AG09319 (cell line): ENCODE results near the gene MGAT3.
A peak's percentile ranks its signal among the peaks of the same experiment; 100 is the strongest.

ENCODE experiments used
- DNase-seq: peaks from one replicate; pipeline ENCODE4 v3.0.0-alpha.2; 2010; ENCODE audit warnings: low read depth; ENCODE audit errors: extremely low read depth
- TF ChIP-seq, protein P1 (sequence below): IDR thresholded peaks from 2 replicates; pipeline ENCODE4 v1.5.1; 2011; ENCODE audit warnings: low read depth, mild to moderate bottlenecking, inconsistent platforms, low read length, moderate library complexity

MGAT3 gene

GRCh38 chr22:39494471-39495120 lies 37.8 kb downstream of the MGAT3 start:
- DNase-seq = no peak
- TF ChIP-seq, protein P1, sequence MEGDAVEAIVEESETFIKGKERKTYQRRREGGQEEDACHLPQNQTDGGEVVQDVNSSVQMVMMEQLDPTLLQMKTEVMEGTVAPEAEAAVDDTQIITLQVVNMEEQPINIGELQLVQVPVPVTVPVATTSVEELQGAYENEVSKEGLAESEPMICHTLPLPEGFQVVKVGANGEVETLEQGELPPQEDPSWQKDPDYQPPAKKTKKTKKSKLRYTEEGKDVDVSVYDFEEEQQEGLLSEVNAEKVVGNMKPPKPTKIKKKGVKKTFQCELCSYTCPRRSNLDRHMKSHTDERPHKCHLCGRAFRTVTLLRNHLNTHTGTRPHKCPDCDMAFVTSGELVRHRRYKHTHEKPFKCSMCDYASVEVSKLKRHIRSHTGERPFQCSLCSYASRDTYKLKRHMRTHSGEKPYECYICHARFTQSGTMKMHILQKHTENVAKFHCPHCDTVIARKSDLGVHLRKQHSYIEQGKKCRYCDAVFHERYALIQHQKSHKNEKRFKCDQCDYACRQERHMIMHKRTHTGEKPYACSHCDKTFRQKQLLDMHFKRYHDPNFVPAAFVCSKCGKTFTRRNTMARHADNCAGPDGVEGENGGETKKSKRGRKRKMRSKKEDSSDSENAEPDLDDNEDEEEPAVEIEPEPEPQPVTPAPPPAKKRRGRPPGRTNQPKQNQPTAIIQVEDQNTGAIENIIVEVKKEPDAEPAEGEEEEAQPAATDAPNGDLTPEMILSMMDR = no peak

GRCh38 chr22:39496131-39496838 lies 39.5 kb downstream of the MGAT3 start:
- no peak for DNase-seq

GRCh38 chr22:39497429-39497828 lies 40.6 kb downstream of the MGAT3 start:
- TF ChIP-seq, protein P1 = no peak
- DNase-seq = no peak

More at GRCh38 chr22:39496131-39496838, 39.5 kb downstream of the MGAT3 start:
- TF ChIP-seq, protein P1 = peak; percentile 79

- no peak for DNase-seq
- TF ChIP-seq, protein P1 = no peak
These were observed 41.6 kb downstream of the MGAT3 start for GRCh38 chr22:39498368-39498767.

- TF ChIP-seq, protein P1 = no peak
- no peak for DNase-seq
These were observed 42.0 kb downstream of the MGAT3 start for GRCh38 chr22:39498802-39499201.

DNA sequence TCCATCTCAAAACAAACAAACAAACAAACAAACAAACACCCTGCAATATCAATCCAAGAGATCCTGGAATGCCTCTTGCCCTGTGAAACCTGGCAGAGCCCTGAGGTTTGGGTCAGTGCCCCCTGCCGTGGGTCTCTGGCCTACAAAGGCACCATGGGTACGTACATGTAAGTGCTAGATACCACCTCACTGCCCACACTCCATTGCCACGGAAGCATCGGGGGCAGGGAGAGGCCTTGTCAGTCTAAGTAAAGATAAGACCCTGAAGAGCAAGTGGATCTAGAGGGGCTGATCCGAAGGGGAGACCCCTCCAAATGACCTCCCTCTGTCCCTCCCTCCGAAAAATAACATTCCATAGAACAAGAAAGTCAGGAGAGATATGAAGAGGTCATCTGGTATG lies 43.3 kb downstream of the MGAT3 start:
- DNase-seq = no peak
- TF ChIP-seq, protein P1 = no peak

- no peak for DNase-seq
- TF ChIP-seq, protein P1 = no peak
These were observed 44.9 kb downstream of the MGAT3 start for GRCh38 chr22:39501644-39502108.
